ENCODE data around the gene ADGRL2.
A peak's percentile ranks its signal among the peaks of the same experiment; 100 is the strongest.

The ADGRL2 gene

GRCh38 chr1:81954534-81955020 is 153.8 kb downstream of the ADGRL2 start:
- peaks cover 8% of the 10 kb centered on the region for H3K9me3 Mint-ChIP-seq

GRCh38 chr1:81967951-81968350 is 167.2 kb downstream of the ADGRL2 start:
- TF ChIP-seq CTCF (IDR thresholded peaks at IDR 0.05; ENCODE audit: unreplicated experiment in 3 of 3) = no peak
- Mint-ChIP-seq H3K27me3 (ENCODE audit: low read depth) (no peaks in the 10 kb centered on the region), H3K4me3 (no peak overlapping the region), H3K4me1 (peaks cover 5% of the 10 kb centered on the region), H3K9me3 (no peaks in the 10 kb centered on the region), H3K27ac (peak overlapping the region in 1 of 3 experiments; percentile 21), H3K36me3 (ENCODE audit: low read depth) (peaks cover 62% of the 10 kb centered on the region)

More at GRCh38 chr1:81954534-81955020, 153.8 kb downstream of the ADGRL2 start:
- no peaks in the 10 kb centered on the region for H3K27me3 Mint-ChIP-seq (ENCODE audit: low read depth)
- TF ChIP-seq CTCF (IDR thresholded peaks at IDR 0.05; ENCODE audit: unreplicated experiment in 3 of 3) = no peak
- H3K4me3 Mint-ChIP-seq = no peak overlapping the region
- peaks cover 13% of the 10 kb centered on the region for H3K4me1 Mint-ChIP-seq
- H3K27ac Mint-ChIP-seq = peak overlapping the region in 1 of 3 experiments; percentile 5
- peaks cover 76% of the 10 kb centered on the region for H3K36me3 Mint-ChIP-seq (ENCODE audit: low read depth)

- TF ChIP-seq CTCF (IDR thresholded peaks at IDR 0.05; ENCODE audit: unreplicated experiment in 3 of 3) = no peak
- Mint-ChIP-seq H3K9me3 (no peaks in the 10 kb centered on the region), H3K27ac (no peak overlapping the region), H3K4me3 (no peak overlapping the region), H3K27me3 (ENCODE audit: low read depth) (no peaks in the 10 kb centered on the region), H3K4me1 (peaks cover 8% of the 10 kb centered on the region), H3K36me3 (ENCODE audit: low read depth) (peaks cover 64% of the 10 kb centered on the region)
These were observed 169.7 kb downstream of the ADGRL2 start for GRCh38 chr1:81970416-81970815.

- Mint-ChIP-seq H3K4me3 (no peak overlapping the region), H3K4me1 (peaks cover 12% of the 10 kb centered on the region), H3K9me3 (no peaks in the 10 kb centered on the region), H3K27ac (peak overlapping the region in 1 of 3 experiments; percentile 64), H3K36me3 (ENCODE audit: low read depth) (peaks cover 40% of the 10 kb centered on the region), H3K27me3 (ENCODE audit: low read depth) (no peaks in the 10 kb centered on the region)
- TF ChIP-seq CTCF (IDR thresholded peaks at IDR 0.05; ENCODE audit: unreplicated experiment in 3 of 3) = no peak
These were observed 173.6 kb downstream of the ADGRL2 start for GRCh38 chr1:81974222-81974841.

GRCh38 chr1:81974883-81975555 is 174.3 kb downstream of the ADGRL2 start:
- no peaks in the 10 kb centered on the region for H3K27me3 Mint-ChIP-seq (ENCODE audit: low read depth)
- H3K4me1 Mint-ChIP-seq = peaks cover 14% of the 10 kb centered on the region
- no peak overlapping the region for H3K4me3 Mint-ChIP-seq
- H3K9me3 Mint-ChIP-seq = no peaks in the 10 kb centered on the region
- TF ChIP-seq CTCF (IDR thresholded peaks at IDR 0.05; ENCODE audit: unreplicated experiment in 3 of 3) = no peak
- peaks cover 42% of the 10 kb centered on the region for H3K36me3 Mint-ChIP-seq (ENCODE audit: low read depth)
- H3K27ac Mint-ChIP-seq = peak overlapping the region in 1 of 3 experiments; percentile 3
